Astrocyte of the spinal cord (primary cell): ENCODE measurements around the gene TMEM200A.

Experiments used
- DNase-seq: peaks from one replicate; pipeline ENCODE4 v3.0.0; 2011; ENCODE audit warnings: low read depth, low spot score
- H3K4me3 ChIP-seq: 2 replicates; pipeline ENCODE4 v1.5.1; 2011; ENCODE audit warnings: low read depth, mild to moderate bottlenecking, low read length, moderate library complexity
- in situ Hi-C: cut with HindIII; loops from 2 replicates; pipeline ENCODE4 v1.10.0; 2017; ENCODE audit warnings: low sequenced_read_pairs
- TF ChIP-seq, protein P1 (sequence below): IDR thresholded peaks from 2 replicates; pipeline ENCODE4 v1.5.1; 2012; ENCODE audit warnings: low read depth, mild to moderate bottlenecking, low read length, inconsistent platforms

TMEM200A gene

DNA sequence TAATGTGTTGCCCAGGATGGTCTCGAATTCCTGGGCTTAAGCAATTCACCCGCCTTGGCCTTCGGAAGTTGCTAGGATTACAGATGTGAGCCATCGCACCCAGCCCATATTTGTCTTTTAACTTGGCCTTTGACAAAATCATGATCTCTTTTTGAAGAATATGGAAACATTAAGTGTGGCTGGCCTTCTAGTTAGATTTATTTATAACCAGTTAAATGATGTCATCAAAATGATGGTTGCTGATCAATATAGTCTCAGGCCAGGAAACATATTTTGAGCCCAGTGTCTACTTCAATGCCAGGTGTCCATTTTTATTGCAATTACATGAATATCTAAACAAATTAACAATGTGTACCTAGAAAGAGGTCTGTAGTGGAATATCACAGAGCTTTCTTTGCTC is 69.4 kb downstream of the TMEM200A start:
- no peak for DNase-seq
- in situ Hi-C loops, result no loop called here
- TF ChIP-seq, protein P1, sequence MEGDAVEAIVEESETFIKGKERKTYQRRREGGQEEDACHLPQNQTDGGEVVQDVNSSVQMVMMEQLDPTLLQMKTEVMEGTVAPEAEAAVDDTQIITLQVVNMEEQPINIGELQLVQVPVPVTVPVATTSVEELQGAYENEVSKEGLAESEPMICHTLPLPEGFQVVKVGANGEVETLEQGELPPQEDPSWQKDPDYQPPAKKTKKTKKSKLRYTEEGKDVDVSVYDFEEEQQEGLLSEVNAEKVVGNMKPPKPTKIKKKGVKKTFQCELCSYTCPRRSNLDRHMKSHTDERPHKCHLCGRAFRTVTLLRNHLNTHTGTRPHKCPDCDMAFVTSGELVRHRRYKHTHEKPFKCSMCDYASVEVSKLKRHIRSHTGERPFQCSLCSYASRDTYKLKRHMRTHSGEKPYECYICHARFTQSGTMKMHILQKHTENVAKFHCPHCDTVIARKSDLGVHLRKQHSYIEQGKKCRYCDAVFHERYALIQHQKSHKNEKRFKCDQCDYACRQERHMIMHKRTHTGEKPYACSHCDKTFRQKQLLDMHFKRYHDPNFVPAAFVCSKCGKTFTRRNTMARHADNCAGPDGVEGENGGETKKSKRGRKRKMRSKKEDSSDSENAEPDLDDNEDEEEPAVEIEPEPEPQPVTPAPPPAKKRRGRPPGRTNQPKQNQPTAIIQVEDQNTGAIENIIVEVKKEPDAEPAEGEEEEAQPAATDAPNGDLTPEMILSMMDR, result no peak
- no peak overlapping the region for H3K4me3 ChIP-seq

DNA sequence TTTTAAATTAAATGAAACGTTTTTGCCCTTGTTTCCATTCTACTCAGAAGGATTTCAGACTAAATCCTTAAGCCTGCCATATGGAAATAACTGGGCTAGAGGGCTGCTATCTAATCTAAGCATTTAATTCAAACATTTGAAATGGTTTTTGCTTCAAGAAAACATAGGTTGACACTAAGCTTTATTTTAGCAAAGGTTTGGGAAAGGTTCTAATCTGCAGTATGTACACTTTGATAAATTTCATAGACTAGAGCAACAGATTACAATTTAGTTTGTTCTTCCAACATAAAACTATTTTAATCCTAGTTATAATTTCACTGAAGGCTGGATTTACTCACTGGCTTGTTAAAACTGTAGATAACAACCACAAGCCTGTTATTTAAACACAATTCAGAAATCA is 72.1 kb downstream of the TMEM200A start:
- in situ Hi-C loops, result no loop called here
- TF ChIP-seq, protein P1, result no peak

DNA sequence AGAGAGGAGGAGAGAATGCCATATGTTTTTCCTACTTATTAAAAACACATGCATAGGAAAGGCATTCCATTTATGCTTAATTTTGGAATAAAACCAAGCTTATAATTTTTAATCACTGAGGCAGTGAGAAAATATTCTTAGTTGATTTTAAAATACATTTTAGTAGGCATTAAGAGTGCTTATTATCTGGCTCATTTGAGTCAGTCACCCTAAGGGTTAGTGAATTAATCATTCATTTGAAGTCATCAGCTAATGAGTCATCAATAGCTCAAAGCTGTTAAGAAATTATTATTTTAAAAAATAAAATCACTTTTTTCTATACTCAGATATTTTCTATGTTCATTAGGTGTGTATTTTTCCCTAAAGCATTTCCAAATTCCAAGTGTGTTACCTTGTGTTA is 81.6 kb downstream of the TMEM200A start:
- H3K4me3 ChIP-seq, result no peak overlapping the region
- in situ Hi-C loops, result no loop called here
- TF ChIP-seq, protein P1, result no peak
- DNase-seq, result no peak

More for the DNA sequence above, 72.1 kb downstream of the TMEM200A start:
- no peak overlapping the region for H3K4me3 ChIP-seq
- DNase-seq, result no peak

DNA sequence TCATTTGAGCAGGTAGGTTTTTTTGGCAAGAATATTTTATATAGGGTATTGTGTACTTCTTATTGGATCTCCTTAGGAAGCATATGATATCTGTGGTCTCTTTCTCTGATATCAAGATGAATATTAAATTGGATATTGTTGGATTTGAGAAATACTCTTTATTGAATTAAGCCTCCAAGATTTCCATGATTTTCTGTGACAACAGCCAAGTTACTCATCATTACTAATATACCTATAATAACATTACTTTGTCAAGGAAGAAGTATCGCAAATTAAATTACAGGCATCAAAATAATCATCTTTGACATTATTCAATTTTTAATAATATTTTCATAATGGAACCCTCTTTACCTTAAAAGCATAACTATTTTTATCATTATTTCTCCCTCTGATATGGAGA is 86.5 kb downstream of the TMEM200A start:
- DNase-seq, result no peak
- in situ Hi-C loops, result no loop called here
- no peak overlapping the region for H3K4me3 ChIP-seq
- TF ChIP-seq, protein P1, result no peak

DNA sequence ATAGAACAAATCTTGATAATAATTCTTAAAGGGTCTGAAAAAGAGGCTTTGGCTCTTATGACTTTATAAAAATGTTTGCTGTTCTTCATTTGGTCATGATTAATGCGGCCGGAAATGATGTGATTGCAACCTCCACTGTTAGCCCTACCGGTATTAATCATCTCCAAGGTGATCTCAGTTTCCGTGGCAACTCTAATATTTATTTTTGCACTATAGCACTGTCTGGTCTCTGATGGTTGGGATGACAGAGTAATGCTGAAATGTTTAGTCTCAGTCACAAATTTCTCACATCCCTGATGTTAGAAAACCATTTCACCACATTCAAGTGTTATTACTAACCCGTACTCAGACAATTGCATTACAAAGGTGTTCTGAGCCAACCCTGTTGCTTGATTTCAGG is 87.4 kb downstream of the TMEM200A start:
- peak; percentile 82 for DNase-seq
- TF ChIP-seq, protein P1, result no peak
- in situ Hi-C loops, result no loop called here
- no peak overlapping the region for H3K4me3 ChIP-seq

DNA sequence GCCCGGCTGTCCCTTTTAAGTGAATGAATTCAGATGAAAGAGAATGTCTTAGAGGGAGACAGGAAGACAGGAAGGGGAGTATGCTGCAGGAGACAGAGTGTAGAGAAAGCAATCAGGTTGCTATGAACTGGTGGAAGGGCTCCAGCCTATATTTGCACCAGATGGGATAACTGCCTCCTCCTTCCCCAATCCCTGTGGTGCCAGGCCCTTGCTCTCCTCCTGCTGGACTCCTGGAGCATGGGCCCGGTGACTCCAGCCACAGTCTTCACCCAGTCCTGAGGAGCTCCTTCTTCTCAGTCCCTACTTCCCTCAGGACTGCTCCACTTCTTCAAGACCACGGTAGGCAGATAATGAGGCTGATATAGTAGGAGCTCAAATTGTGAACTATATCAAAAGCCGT is 91.8 kb downstream of the TMEM200A start:
- in situ Hi-C loops, result no loop called here
- TF ChIP-seq, protein P1, result peak; percentile 15

DNA sequence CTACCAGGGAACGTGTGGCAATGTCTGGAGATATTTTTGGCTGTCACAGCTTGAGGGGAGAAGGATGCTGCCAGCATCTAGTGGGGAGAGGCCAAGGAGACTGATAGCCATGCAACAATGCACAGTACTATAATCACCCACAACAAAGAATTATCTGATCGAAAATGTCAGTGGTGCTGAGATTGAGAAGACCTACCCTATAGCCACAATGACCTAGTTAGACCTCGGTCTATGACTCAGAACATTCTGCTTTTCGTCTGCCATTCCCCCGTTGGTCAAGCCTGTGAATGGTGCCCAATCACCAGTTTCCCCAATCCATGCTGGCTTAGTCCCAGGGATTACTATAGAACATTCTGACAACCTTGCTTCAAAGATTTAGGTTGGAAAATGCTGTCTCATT is 93.5 kb downstream of the TMEM200A start:
- TF ChIP-seq, protein P1, result no peak
- no peak overlapping the region for H3K4me3 ChIP-seq
- in situ Hi-C loops, result no loop called here
- DNase-seq, result no peak

More for the DNA sequence above, 91.8 kb downstream of the TMEM200A start:
- no peak for DNase-seq
- H3K4me3 ChIP-seq, result no peak overlapping the region
